Stimulated activated CD8-positive, alpha-beta memory T cell treated with anti-CD3 and anti-CD28 coated beads, Interleukin-4, amount 100 ng/mL, for 4 hours (primary cell): ENCODE results near the gene ARID1B.

ENCODE experiments used
- DNase-seq, 2 donors: peaks; one replicate each; pipeline ENCODE4 v3.0.0-alpha.2; 2020; ENCODE audit warnings: low read depth in 2 of 2, low spot score in 1 of 2

Gene ARID1B

GRCh38 chr6:157253017-157253416, 475.8 kb downstream of the ARID1B start:
- DNase-seq, result no peak

GRCh38 chr6:157253699-157254098, 476.5 kb downstream of the ARID1B start:
- DNase-seq, result no peak

DNA sequence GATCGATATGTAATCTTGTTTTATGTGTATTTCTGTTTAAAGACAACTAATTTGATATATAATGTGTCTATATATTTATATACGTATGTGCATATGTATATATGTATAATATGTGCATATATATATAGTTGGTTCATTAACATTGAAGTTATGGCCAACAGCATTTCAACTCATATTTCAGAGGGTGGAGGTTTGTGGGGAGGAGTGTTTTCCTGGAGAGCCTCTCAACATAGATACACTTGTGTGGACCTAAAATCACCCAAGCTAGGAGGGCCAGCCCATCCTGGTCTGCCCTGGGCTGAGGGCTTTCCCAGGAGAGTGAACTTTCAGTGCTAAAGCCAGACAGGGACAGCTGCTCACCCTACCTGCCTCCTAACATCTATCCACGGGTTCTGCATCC, 477.4 kb downstream of the ARID1B start:
- DNase-seq, result no peak

DNA sequence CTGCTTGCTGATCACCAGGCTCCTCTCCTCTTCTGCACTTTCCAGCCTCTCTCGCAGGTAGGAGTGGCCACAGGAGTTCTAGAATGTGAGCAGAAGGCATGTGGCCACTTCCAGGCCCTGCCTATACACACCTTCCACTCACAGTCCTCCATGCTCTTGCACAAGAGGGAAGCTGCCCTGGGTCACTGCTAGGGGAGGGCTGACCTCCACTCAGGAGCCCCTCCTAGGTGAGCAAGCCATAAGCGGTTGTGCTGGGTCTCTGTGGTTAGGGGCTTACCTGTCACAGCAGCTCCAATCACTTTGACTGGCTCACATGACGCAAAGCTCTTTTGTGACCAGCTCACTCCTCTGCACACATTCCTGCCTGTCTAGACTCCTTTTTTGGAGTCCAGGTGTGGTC, 477.9 kb downstream of the ARID1B start:
- no peak for DNase-seq

DNA sequence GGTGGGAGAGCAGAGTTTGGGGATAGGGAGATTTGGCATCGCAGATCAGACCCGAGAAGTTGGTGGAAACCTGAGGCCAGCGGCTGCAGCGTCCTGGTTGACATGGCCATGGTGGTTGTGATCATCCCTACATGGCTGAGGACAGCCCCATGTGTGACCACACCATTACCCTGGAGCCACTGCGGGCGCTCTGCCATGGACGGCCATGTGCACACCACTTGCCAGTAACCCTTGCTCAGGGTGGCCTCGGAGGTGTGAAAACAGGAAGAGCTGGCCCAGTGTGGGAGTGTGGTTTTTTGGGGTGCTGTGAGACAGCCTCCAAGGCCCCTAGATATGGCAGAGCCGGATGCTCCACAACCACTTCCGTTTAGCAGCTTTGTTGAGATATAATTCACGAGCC, 481.7 kb downstream of the ARID1B start:
- no peak for DNase-seq

DNA sequence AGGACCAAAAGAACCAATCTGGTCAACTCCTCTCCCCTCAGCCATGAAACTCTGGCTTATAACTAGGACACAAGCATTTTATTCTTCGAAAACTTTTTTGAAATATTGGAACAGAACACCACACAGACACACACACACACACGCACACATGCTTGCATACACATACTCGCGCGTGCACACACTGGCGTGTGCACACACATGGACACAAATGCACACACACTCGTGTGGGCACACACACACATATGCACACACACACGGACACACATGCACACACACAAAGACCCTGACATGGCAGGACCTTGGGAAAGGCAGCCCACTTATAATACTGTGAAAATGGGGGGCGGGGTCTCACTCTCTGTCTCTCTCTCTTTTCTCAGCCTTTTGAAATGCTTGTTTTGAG, 482.3 kb downstream of the ARID1B start:
- no peak for DNase-seq
